Measurements from ENCODE around the gene CMSS1.

GRCh38 chr3:100206687-100207086 is 389.0 kb downstream of the CMSS1 start:
- TF ChIP-seq YY1 (IDR thresholded peaks at IDR 0.05; ENCODE audit: insufficient read depth, insufficient read length): no peak
- no peak for TF ChIP-seq SUZ12 (IDR thresholded peaks at IDR 0.05; ENCODE audit: extremely low read depth, insufficient read depth, insufficient read length)
